Measurements from ENCODE around the gene GP1BB. TPM values are rescaled to one million over a fixed set of nuclear protein-coding genes. Genes with fewer than 3 reads are reported as not detected.

GP1BB gene
- total RNA-seq, 4 donors from 2014 or later, result 0.76 to 7.4 (median 6.4) TPM; not detected in 1

- Histone ChIP-seq H3K36me3 (no peaks in the 10 kb centered on the region), H3K4me3 (no peak overlapping the region), H3K27ac (no peak overlapping the region), H3K9me3 (no peaks in the 10 kb centered on the region), H3K27me3 (no peaks in the 10 kb centered on the region), H3K4me1 (peaks cover 0 to 4% of the 10 kb centered on the region in 2 donors)
- DNase-seq, result no peak
- no peak for TF ChIP-seq POLR2A (IDR thresholded peaks at IDR 0.05)
- TF ChIP-seq, protein P1, sequence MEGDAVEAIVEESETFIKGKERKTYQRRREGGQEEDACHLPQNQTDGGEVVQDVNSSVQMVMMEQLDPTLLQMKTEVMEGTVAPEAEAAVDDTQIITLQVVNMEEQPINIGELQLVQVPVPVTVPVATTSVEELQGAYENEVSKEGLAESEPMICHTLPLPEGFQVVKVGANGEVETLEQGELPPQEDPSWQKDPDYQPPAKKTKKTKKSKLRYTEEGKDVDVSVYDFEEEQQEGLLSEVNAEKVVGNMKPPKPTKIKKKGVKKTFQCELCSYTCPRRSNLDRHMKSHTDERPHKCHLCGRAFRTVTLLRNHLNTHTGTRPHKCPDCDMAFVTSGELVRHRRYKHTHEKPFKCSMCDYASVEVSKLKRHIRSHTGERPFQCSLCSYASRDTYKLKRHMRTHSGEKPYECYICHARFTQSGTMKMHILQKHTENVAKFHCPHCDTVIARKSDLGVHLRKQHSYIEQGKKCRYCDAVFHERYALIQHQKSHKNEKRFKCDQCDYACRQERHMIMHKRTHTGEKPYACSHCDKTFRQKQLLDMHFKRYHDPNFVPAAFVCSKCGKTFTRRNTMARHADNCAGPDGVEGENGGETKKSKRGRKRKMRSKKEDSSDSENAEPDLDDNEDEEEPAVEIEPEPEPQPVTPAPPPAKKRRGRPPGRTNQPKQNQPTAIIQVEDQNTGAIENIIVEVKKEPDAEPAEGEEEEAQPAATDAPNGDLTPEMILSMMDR (IDR thresholded peaks at IDR 0.05), result no peak
- intact Hi-C loops (cut with DNase I; ENCODE audit: low total_unique reads), result no loop called here
Measured at GRCh38 chr22:19704355-19705015, 18.9 kb upstream of the GP1BB start.

- intact Hi-C loops (cut with DNase I; ENCODE audit: low total_unique reads), result no loop called here
- Histone ChIP-seq H3K9me3 (no peaks in the 10 kb centered on the region), H3K36me3 (no peaks in the 10 kb centered on the region)
Measured at GRCh38 chr22:19705181-19705934, 18.0 kb upstream of the GP1BB start.

DNA sequence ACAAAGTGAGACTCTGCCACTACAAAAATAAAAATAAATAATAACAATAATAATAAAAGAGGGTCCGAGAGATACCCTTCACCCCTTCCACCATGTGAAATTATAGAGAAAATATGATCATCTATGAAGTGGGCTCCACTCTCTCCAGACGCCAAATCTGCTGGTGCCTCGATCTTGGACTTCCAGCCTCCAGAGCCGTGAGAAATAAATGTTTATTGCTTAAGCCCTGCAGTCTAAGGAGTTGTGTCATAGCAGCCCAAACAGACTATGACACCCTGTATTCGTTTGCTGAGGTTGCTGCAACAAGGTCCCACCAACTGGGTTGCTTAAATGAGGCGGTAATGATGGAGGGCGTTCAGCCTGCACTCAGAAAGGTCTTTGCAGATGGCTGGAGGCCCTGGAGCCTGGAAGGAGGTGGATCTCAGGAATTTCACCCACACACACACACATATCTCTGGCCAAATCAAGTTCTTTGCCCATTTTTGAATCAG is 16.6 kb upstream of the GP1BB start:
- H3K9me3 ChIP-seq, result no peaks in the 10 kb centered on the region
- H3K36me3 ChIP-seq, result no peaks in the 10 kb centered on the region
- TF ChIP-seq, protein P1 (IDR thresholded peaks at IDR 0.05), result no peak
- no peak for TF ChIP-seq POLR2A (IDR thresholded peaks at IDR 0.05)
- no peaks in the 10 kb centered on the region for H3K27me3 ChIP-seq
- DNase-seq, result no peak
- H3K4me3 ChIP-seq, result no peak overlapping the region
- H3K27ac ChIP-seq, result no peak overlapping the region
- intact Hi-C loops (cut with DNase I; ENCODE audit: low total_unique reads), result no loop called here
- peaks cover 0 to 4% of the 10 kb centered on the region in 2 donors for H3K4me1 ChIP-seq

More at GRCh38 chr22:19705181-19705934, 18.0 kb upstream of the GP1BB start:
- Histone ChIP-seq H3K4me1 (peaks cover 0 to 4% of the 10 kb centered on the region in 2 donors), H3K27me3 (no peaks in the 10 kb centered on the region), H3K27ac (no peak overlapping the region), H3K4me3 (no peak overlapping the region)
- no peak for DNase-seq
- no peak for TF ChIP-seq POLR2A (IDR thresholded peaks at IDR 0.05)
- TF ChIP-seq, protein P1 (IDR thresholded peaks at IDR 0.05), result no peak

DNA sequence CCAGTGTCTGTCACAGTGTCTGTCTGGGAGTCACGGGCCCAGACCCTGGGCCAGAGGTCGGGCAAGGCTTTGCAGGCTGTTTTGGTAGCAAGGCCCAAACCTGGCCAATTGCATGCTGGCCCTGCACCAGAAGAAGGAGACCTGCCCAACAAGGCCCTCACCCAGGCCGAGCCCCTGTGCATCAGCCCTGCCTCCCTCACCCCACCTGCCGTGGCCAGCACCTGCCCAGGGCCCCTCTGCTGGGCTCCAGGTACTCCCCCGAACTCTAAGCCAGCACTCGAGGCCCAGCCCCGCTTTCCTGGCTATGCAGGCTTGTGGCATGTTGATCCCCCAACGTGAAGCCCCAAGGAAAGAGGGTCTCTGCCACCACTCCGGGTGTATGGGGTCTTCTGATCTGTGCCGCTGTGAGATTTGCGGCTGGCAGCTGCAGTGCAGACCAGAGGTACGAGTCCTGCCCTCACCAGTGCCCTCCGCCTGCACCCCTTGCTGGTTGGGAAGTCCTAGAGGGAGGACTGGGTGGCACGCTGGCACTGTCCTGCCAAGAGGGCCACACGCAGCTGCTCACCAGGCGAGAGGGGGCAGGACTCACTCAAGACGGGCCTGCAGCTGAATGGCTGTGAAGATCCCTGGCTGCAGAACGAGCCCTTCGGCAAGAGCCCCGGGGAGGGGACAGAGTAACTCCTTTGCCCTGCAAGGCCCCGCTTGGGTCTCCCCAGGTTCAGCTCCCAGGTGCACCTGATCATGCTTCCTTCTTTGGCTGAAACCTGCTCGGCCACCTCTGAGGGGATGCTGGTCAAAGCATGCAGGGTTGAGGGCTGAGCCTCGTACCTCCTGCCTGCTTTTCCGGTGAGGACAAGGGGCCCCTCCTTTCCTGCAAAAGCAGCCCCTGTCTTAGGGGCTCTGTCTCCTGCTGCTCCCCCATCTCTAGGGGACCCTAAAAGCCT is 15.7 kb upstream of the GP1BB start:
- Histone ChIP-seq H3K27ac (no peak overlapping the region), H3K4me3 (no peak overlapping the region), H3K4me1 (peaks cover 0 to 4% of the 10 kb centered on the region in 2 donors), H3K27me3 (no peaks in the 10 kb centered on the region), H3K36me3 (no peaks in the 10 kb centered on the region), H3K9me3 (no peaks in the 10 kb centered on the region)
- intact Hi-C loops (cut with DNase I; ENCODE audit: low total_unique reads), result no loop called here
- no peak for DNase-seq
- TF ChIP-seq POLR2A (IDR thresholded peaks at IDR 0.05), result no peak
- TF ChIP-seq, protein P1 (IDR thresholded peaks at IDR 0.05), result no peak
